Subcutaneous adipose tissue (tissue), 4 donors: ENCODE measurements around the gene ENDOU. TPM values are rescaled to one million over a fixed set of nuclear protein-coding genes. Genes with fewer than 3 reads are reported as not detected.

Source experiments
- CTCF ChIP-seq: fragments of 450-650 bp; IDR thresholded peaks from one replicate; pipeline ENCODE4 v1.5.1; 2016; ENCODE audit warnings: low read depth, mild to moderate bottlenecking, control low read depth, antibody characterized with exemption, moderate library complexity
- total RNA-seq, 4 donors: library from RNA; depleted of rRNA; stranded (reverse); fragments of >200 nt; gene quantifications; one replicate each; pipeline ENCODE4 v1.1.0, GENCODE V29; 2016

ENDOU gene
- total RNA-seq, 4 donors from 2014 or later = 0.33 to 3.2 TPM; not detected in 2

GRCh38 chr12:47763481-47764346 is 38.4 kb upstream of the ENDOU start:
- TF ChIP-seq CTCF = no peak

GRCh38 chr12:47762850-47763465 is 37.7 kb upstream of the ENDOU start:
- no peak for TF ChIP-seq CTCF

- TF ChIP-seq CTCF = no peak
Observed at GRCh38 chr12:47758834-47759690, 33.8 kb upstream of the ENDOU start, which contains the start of gene RAPGEF3. Gene RAPGEF3 (minus strand): TSS chr12:47758880. CDS start chr12:47758556, 324 bp downstream.

GRCh38 chr12:47758584-47758833 is 33.2 kb upstream of the ENDOU start:
- no peak for TF ChIP-seq CTCF

- TF ChIP-seq CTCF = no peak
Observed at GRCh38 chr12:47757840-47758583, 32.7 kb upstream of the ENDOU start.

GRCh38 chr12:47757364-47757839 is 32.1 kb upstream of the ENDOU start:
- no peak for TF ChIP-seq CTCF
